ENCODE measurements around the gene LILRA2. TPM values are rescaled to one million over a fixed set of nuclear protein-coding genes. Genes with fewer than 3 reads are reported as not detected.
A peak's percentile ranks its signal among the peaks of the same experiment; 100 is the strongest.
"Not testable (repeated sequence)": the region's sequence is repeated elsewhere in the genome, so short reads cannot be mapped to it uniquely, and the experiment has no call there.

LILRA2 gene
- total RNA-seq, 6 experiments from 2014 or later, result 1.4 to 8.3 (median 2.4) TPM

- intact Hi-C loops (cut with DNase I), result no loop called here
- Histone ChIP-seq H3K4me1 (no peaks in the 10 kb centered on the region), H3K4me3 (no peak overlapping the region), H3K27me3 (no peaks in the 10 kb centered on the region), H3K36me3 (no peaks in the 10 kb centered on the region), H3K27ac (no peak overlapping the region), H3K9me3 (no peaks in the 10 kb centered on the region)
- no peak for DNase-seq
- TF ChIP-seq CTCF (IDR thresholded peaks at IDR 0.05) (no peak), POLR2A (IDR thresholded peaks at IDR 0.05) (no peak)
- WGBS (ENCODE audit: insufficient coverage, low coverage, low lambda C conversion rate, missing lambda C conversion rate), result 54% methylated on average over 3 of the region's 6 CpGs
- ATAC-seq, result peak in 1 of 4 donors; percentile 17
These were observed 2.9 kb downstream of the LILRA2 start for GRCh38 chr19:54576411-54576976.

GRCh38 chr19:54577334-54577733 lies 3.7 kb downstream of the LILRA2 start:
- intact Hi-C loops (cut with DNase I), result no loop called here
- ATAC-seq (peak in 1 of 4 donors; percentile 17), DNase-seq (no peak)
- TF ChIP-seq POLR2A (IDR thresholded peaks at IDR 0.05) (no peak), CTCF (IDR thresholded peaks at IDR 0.05) (no peak)
- Histone ChIP-seq H3K36me3 (no peaks in the 10 kb centered on the region), H3K9me3 (no peaks in the 10 kb centered on the region), H3K4me3 (no peak overlapping the region), H3K27me3 (no peaks in the 10 kb centered on the region), H3K27ac (no peak overlapping the region), H3K4me1 (no peaks in the 10 kb centered on the region)
- WGBS (ENCODE audit: insufficient coverage, low coverage, low lambda C conversion rate, missing lambda C conversion rate), result no CpG with 5 or more reads among the region's 3 CpGs

GRCh38 chr19:54578268-54578667 lies 4.7 kb downstream of the LILRA2 start:
- H3K4me3 ChIP-seq; H3K27ac ChIP-seq; intact Hi-C loops (cut with DNase I); H3K36me3 ChIP-seq; DNase-seq; H3K4me1 ChIP-seq; H3K27me3 ChIP-seq; H3K9me3 ChIP-seq; ATAC-seq: not testable (repeated sequence)
- 76% methylated on average over 4 of the region's 5 CpGs for WGBS (ENCODE audit: insufficient coverage, low coverage, low lambda C conversion rate, missing lambda C conversion rate)

- no peak overlapping the region for H3K4me3 ChIP-seq
- DNase-seq, result no peak
- no peak for TF ChIP-seq CTCF (IDR thresholded peaks at IDR 0.05)
- no peak for TF ChIP-seq POLR2A (IDR thresholded peaks at IDR 0.05)
- intact Hi-C loops (cut with DNase I), result no loop called here
- H3K9me3 ChIP-seq, result no peaks in the 10 kb centered on the region
- H3K4me1 ChIP-seq, result no peaks in the 10 kb centered on the region
- no peaks in the 10 kb centered on the region for H3K36me3 ChIP-seq
- 24% methylated on average over 5 of the region's 5 CpGs for WGBS (ENCODE audit: insufficient coverage, low coverage, low lambda C conversion rate, missing lambda C conversion rate)
- no peak for ATAC-seq
- H3K27me3 ChIP-seq, result no peaks in the 10 kb centered on the region
- no peak overlapping the region for H3K27ac ChIP-seq
These were observed 12.8 kb downstream of the LILRA2 start for GRCh38 chr19:54586397-54586796.

- H3K27me3 ChIP-seq, result no peaks in the 10 kb centered on the region
- TF ChIP-seq CTCF (IDR thresholded peaks at IDR 0.05), result no peak
- no peak for TF ChIP-seq POLR2A (IDR thresholded peaks at IDR 0.05)
- DNase-seq (no peak), ATAC-seq (no peak)
- intact Hi-C loops (cut with DNase I), result no loop called here
- no peaks in the 10 kb centered on the region for H3K4me1 ChIP-seq
- no peaks in the 10 kb centered on the region for H3K9me3 ChIP-seq
- H3K4me3 ChIP-seq, result no peak overlapping the region
- no peaks in the 10 kb centered on the region for H3K36me3 ChIP-seq
- WGBS (ENCODE audit: insufficient coverage, low coverage, low lambda C conversion rate, missing lambda C conversion rate), result 10% methylated on average over 2 of the region's 7 CpGs
- no peak overlapping the region for H3K27ac ChIP-seq
These were observed 13.4 kb downstream of the LILRA2 start for GRCh38 chr19:54587026-54587425.

- H3K36me3 ChIP-seq; H3K9me3 ChIP-seq; H3K27ac ChIP-seq; H3K27me3 ChIP-seq; DNase-seq; H3K4me1 ChIP-seq; intact Hi-C loops (cut with DNase I); H3K4me3 ChIP-seq: not testable (repeated sequence)
- ATAC-seq, result peak; percentile 26 to 68 (median 30)
- WGBS (ENCODE audit: insufficient coverage, low coverage, low lambda C conversion rate, missing lambda C conversion rate), result 51% methylated on average over 4 of the region's 6 CpGs
These were observed 19.9 kb downstream of the LILRA2 start, which contains the start of gene LILRA1 for GRCh38 chr19:54593445-54593844. LILRA1 (plus strand) TSS chr19:54593632; CDS start chr19:54594245, 613 bp downstream.

- H3K4me1 ChIP-seq; DNase-seq; H3K9me3 ChIP-seq; H3K27me3 ChIP-seq; H3K36me3 ChIP-seq; H3K4me3 ChIP-seq; H3K27ac ChIP-seq; intact Hi-C loops (cut with DNase I): not testable (repeated sequence)
- 50% methylated on average over 1 of the region's 9 CpGs for WGBS (ENCODE audit: insufficient coverage, low coverage, low lambda C conversion rate, missing lambda C conversion rate)
- ATAC-seq, result peak; percentile 54 to 72 (median 58)
These were observed 20.5 kb downstream of the LILRA2 start for GRCh38 chr19:54593931-54594626.
